Skeletal muscle satellite cell (primary cell): Measurements from ENCODE around the gene ABCA5. TPM values are rescaled to one million over a fixed set of nuclear protein-coding genes. Genes with fewer than 3 reads are reported as not detected.

Experiments used
- H3K27me3 ChIP-seq: 2 replicates; pipeline ENCODE4 v1.7.0; 2013; ENCODE audit warnings: low read length; ENCODE audit not compliant: control insufficient read depth, insufficient read depth
- H3K36me3 ChIP-seq: 2 replicates; pipeline ENCODE4 v1.7.0; 2013; ENCODE audit warnings: mild to moderate bottlenecking, control low read depth, low read length; ENCODE audit not compliant: insufficient read depth
- H3K4me1 ChIP-seq: 2 replicates; pipeline ENCODE4 v1.7.0; 2013; ENCODE audit warnings: low read length; ENCODE audit not compliant: control insufficient read depth, insufficient read depth
- H3K4me2 ChIP-seq: 2 replicates; pipeline ENCODE4 v1.7.0; 2013; ENCODE audit warnings: mild to moderate bottlenecking, low read length
- H3K4me3 ChIP-seq: 2 replicates; pipeline ENCODE4 v1.7.0; 2013; ENCODE audit warnings: low read length
- H3K9ac ChIP-seq: 2 replicates; pipeline ENCODE4 v1.7.0; 2013; ENCODE audit warnings: mild to moderate bottlenecking, low read depth, low read length, moderate library complexity
- H3K9me3 ChIP-seq: replicated peaks from 2 replicates; pipeline ENCODE4 v1.7.0; 2013; ENCODE audit warnings: mild to moderate bottlenecking, control low read depth, low read length
- total RNA-seq: library from RNA; depleted of rRNA; stranded (reverse); fragments of >200 nt; gene quantifications from 2 replicates; pipeline ENCODE4 v1.2.3, GENCODE V29; 2012; rRNA removed

Gene ABCA5, protein sequence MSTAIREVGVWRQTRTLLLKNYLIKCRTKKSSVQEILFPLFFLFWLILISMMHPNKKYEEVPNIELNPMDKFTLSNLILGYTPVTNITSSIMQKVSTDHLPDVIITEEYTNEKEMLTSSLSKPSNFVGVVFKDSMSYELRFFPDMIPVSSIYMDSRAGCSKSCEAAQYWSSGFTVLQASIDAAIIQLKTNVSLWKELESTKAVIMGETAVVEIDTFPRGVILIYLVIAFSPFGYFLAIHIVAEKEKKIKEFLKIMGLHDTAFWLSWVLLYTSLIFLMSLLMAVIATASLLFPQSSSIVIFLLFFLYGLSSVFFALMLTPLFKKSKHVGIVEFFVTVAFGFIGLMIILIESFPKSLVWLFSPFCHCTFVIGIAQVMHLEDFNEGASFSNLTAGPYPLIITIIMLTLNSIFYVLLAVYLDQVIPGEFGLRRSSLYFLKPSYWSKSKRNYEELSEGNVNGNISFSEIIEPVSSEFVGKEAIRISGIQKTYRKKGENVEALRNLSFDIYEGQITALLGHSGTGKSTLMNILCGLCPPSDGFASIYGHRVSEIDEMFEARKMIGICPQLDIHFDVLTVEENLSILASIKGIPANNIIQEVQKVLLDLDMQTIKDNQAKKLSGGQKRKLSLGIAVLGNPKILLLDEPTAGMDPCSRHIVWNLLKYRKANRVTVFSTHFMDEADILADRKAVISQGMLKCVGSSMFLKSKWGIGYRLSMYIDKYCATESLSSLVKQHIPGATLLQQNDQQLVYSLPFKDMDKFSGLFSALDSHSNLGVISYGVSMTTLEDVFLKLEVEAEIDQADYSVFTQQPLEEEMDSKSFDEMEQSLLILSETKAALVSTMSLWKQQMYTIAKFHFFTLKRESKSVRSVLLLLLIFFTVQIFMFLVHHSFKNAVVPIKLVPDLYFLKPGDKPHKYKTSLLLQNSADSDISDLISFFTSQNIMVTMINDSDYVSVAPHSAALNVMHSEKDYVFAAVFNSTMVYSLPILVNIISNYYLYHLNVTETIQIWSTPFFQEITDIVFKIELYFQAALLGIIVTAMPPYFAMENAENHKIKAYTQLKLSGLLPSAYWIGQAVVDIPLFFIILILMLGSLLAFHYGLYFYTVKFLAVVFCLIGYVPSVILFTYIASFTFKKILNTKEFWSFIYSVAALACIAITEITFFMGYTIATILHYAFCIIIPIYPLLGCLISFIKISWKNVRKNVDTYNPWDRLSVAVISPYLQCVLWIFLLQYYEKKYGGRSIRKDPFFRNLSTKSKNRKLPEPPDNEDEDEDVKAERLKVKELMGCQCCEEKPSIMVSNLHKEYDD (N-terminal part only)
- total RNA-seq: 6.8 and 8.4 TPM in 2 replicates

GRCh38 chr17:69327060-69327831 is at the start of gene ABCA5:
TSS of gene ABCA5 (minus strand) at chr17:69327133. CDS start at chr17:69314415, 12,718 bp downstream.
- peak within 1 kb of the TSS; percentile 86 for H3K4me3 ChIP-seq
- H3K4me2 ChIP-seq: peak within 1 kb of the TSS; percentile 99
- peaks cover 11% of the 10 kb centered on the region for H3K4me1 ChIP-seq
- peak within 1 kb of the TSS; percentile 79 for H3K9ac ChIP-seq
- no peaks in the 10 kb centered on the region for H3K36me3 ChIP-seq
- no peaks in the 10 kb centered on the region for H3K9me3 ChIP-seq
- peaks cover 4% of the 10 kb centered on the region for H3K27me3 ChIP-seq

- no peak overlapping the region for H3K9ac ChIP-seq
- H3K4me2 ChIP-seq: no peak overlapping the region
- no peaks in the 10 kb centered on the region for H3K36me3 ChIP-seq
- H3K4me1 ChIP-seq: no peaks in the 10 kb centered on the region
- no peak overlapping the region for H3K4me3 ChIP-seq
- H3K27me3 ChIP-seq: no peaks in the 10 kb centered on the region
- H3K9me3 ChIP-seq: no peaks in the 10 kb centered on the region
Observed at GRCh38 chr17:69375229-69375628, 48.3 kb upstream of the ABCA5 start.

GRCh38 chr17:69373069-69373468 is 46.1 kb upstream of the ABCA5 start:
- Histone ChIP-seq H3K4me3 (no peak overlapping the region), H3K4me2 (no peak overlapping the region), H3K9ac (no peak overlapping the region), H3K27me3 (no peaks in the 10 kb centered on the region), H3K9me3 (no peaks in the 10 kb centered on the region), H3K4me1 (no peaks in the 10 kb centered on the region), H3K36me3 (no peaks in the 10 kb centered on the region)

DNA sequence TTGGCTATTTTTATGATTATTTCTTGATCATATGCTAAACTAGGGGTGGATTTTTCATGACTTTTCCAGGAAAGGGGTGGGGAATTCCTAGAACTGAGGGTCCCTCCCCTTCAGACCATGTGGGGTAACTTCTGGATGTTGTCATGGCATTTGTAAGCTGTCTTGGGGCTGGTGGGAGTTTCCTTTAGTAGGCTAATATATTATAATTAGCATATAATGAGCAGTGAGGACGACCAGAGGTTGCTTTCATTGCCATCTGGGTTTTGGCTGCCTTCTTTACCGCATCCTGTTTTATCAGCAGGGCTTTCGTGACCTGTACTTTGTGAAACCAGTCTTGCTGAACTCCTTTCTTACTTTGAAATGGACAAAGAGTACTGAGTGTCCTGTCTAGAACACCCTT is 40.4 kb upstream of the ABCA5 start:
- no peak overlapping the region for H3K4me3 ChIP-seq
- no peak overlapping the region for H3K9ac ChIP-seq
- H3K27me3 ChIP-seq: no peaks in the 10 kb centered on the region
- no peaks in the 10 kb centered on the region for H3K4me1 ChIP-seq
- H3K36me3 ChIP-seq: no peaks in the 10 kb centered on the region
- H3K9me3 ChIP-seq: no peaks in the 10 kb centered on the region
- H3K4me2 ChIP-seq: no peak overlapping the region

- Histone ChIP-seq H3K4me1 (no peaks in the 10 kb centered on the region), H3K4me2 (no peak overlapping the region), H3K9ac (no peak overlapping the region), H3K4me3 (no peak overlapping the region), H3K36me3 (no peaks in the 10 kb centered on the region), H3K9me3 (no peaks in the 10 kb centered on the region), H3K27me3 (peaks cover 5% of the 10 kb centered on the region)
Observed at GRCh38 chr17:69363488-69364210, 36.7 kb upstream of the ABCA5 start.

DNA sequence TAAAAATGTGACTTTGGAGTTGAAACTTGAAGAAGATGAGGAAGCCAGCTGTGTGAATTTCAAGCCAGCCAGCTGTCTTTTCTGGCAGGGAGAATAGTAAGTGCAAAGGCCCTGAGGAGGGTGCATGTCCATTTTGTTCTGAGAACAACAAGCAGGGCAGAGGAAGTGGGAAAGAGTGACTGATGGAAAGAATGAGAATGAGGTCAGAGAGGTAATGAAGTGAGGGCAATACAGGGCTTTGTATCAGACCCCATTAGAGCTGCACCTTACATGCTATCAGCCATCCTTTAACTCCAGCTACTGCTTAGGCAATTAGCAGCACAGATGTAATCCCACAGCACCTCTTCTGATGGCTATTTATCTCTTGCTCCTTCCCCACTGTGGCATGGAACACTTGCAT is 34.2 kb upstream of the ABCA5 start:
- no peaks in the 10 kb centered on the region for H3K9me3 ChIP-seq
- H3K4me1 ChIP-seq: no peaks in the 10 kb centered on the region
- no peak overlapping the region for H3K4me3 ChIP-seq
- peaks cover 5% of the 10 kb centered on the region for H3K27me3 ChIP-seq
- no peak overlapping the region for H3K4me2 ChIP-seq
- H3K36me3 ChIP-seq: no peaks in the 10 kb centered on the region
- H3K9ac ChIP-seq: no peak overlapping the region

DNA sequence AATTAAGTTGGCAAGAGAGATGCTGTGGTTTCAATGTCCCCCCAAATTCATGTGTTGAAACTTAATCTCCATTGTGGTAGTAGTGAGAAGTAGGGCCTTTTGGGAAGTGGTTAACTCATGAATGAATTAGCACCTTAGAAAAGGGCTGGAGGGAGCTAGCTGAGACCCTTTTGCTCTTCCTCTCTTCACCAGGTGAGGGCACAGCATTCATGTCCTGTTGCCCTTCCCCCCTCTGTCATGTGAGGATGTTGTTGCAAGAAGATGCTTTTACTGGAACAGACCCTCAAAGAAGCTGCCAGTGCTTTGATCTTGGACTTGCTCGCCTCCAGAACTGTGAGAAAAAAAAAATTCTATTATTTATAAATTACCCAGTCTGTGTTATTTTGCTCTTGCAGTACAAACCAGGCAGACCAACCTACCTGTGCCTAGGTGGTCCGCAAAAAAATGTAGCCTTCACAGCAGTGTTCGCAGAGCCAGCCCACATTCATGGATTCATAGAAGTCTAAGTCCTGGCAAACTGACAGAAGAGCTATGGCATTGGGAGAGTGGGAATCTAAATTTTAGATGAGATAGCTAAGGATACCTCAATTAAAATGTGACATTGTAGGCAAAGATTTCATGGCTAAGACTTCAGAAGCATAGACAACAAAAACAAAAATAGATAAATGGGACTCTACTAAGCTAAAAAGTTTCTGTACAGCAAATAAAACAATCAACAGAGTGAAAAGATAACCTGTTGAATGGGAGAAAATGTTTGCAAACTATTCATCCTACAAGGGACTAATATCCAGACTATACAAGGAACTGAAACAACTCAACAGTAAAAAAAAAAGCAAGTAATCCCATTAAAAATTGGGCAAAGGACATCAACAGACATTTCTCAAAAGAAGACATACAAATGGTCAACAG is 32.0 kb upstream of the ABCA5 start:
- Histone ChIP-seq H3K36me3 (no peaks in the 10 kb centered on the region), H3K9ac (no peak overlapping the region), H3K4me1 (no peaks in the 10 kb centered on the region), H3K4me2 (no peak overlapping the region), H3K9me3 (no peaks in the 10 kb centered on the region), H3K4me3 (no peak overlapping the region), H3K27me3 (peaks cover 5% of the 10 kb centered on the region)

DNA sequence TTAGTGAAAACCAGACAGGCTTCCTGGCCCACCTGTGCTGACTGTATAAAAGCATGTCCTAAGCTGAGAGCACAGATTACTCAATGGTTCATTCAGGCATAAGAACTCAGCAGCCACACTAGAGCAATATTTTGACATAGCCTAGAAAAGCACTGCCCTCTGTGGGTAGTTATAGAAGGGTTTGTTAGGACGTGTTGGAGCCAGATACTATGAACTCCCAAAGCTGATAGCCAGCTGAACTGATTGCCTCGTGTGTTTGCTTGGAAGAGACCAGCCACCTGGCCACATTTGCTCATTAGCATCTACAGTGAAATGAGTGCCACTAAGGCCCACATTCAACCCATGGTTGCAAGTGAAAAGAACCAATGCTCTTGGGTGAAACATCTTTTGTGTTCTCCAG is 30.8 kb upstream of the ABCA5 start:
- H3K9me3 ChIP-seq: no peaks in the 10 kb centered on the region
- H3K4me2 ChIP-seq: no peak overlapping the region
- H3K36me3 ChIP-seq: no peaks in the 10 kb centered on the region
- peaks cover 5% of the 10 kb centered on the region for H3K27me3 ChIP-seq
- no peak overlapping the region for H3K9ac ChIP-seq
- no peak overlapping the region for H3K4me3 ChIP-seq
- H3K4me1 ChIP-seq: no peaks in the 10 kb centered on the region

DNA sequence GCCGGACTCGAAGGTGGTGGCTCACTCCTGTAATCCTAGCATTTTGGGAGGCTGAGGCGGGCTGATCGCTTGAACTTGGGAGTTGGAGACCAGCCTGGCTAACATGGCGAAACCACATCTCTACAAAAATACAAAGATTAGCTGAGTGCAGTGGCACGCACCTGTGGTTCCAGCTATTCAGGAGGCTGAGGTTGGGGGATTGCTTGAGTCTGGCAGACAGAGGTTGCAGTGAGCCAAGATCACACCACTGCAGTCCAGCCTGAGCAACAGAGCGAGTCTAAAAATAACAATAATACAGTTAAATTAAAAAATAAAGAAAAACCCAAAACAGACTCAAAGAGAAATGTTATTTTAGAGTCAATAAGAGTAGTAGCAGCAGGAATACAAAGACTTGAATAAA is 29.7 kb upstream of the ABCA5 start:
- Histone ChIP-seq H3K36me3 (no peaks in the 10 kb centered on the region), H3K4me3 (no peak overlapping the region), H3K4me2 (no peak overlapping the region), H3K4me1 (no peaks in the 10 kb centered on the region), H3K27me3 (peaks cover 5% of the 10 kb centered on the region), H3K9ac (no peak overlapping the region), H3K9me3 (no peaks in the 10 kb centered on the region)
